ENCODE measurements around the gene PMEPA1.

GRCh38 chr20:57694481-57694880, 15.3 kb downstream of the PMEPA1 start:
- TF ChIP-seq EZH2 (IDR thresholded peaks at IDR 0.05): no peak
- no peak for TF ChIP-seq POLR2AphosphoS5 (IDR thresholded peaks at IDR 0.05; ENCODE audit: borderline replicate concordance, low read depth, low read length)
